Esophagus muscularis mucosa (tissue), 4 donors: ENCODE measurements around the gene IFFO2. TPM values are rescaled to one million over a fixed set of nuclear protein-coding genes. Genes with fewer than 3 reads are reported as not detected.

ENCODE experiments used
- DNase-seq: peaks from one replicate; pipeline ENCODE4 v3.0.0-alpha.2; 2017; ENCODE audit errors: extremely low spot score
- H3K27ac ChIP-seq, 4 donors: fragments of 200-600 bp; sonication (generic); replicated peaks in 1 of 4; 1 replicate in 3 of 4; 2 replicates in 1 of 4; pipeline ENCODE4 v1.5.1; 2016 to 2019; ENCODE audit warnings: mild to moderate bottlenecking in 1 of 4
- H3K27me3 ChIP-seq, 4 donors: fragments of 200-600 bp; sonication (generic); one replicate each; pipeline versions ENCODE4 v1.5.1 to v1.6.0; 2016 to 2019
- H3K36me3 ChIP-seq, 4 donors: fragments of 200-600 bp; sonication (generic); one replicate each; pipeline ENCODE4 v1.5.1; 2016 to 2019
- H3K4me1 ChIP-seq, 4 donors: fragments of 200-600 bp; sonication (generic); one replicate each; pipeline ENCODE4 v1.5.1; 2016 to 2019
- H3K4me3 ChIP-seq, 4 donors: fragments of 200-600 bp; sonication (generic); 1 replicate in 2 of 4; 2 replicates in 2 of 4; pipeline ENCODE4 v1.5.1; 2016 to 2019; ENCODE audit warnings: mild to moderate bottlenecking in 4 of 4, moderate library complexity in 1 of 4
- H3K9me3 ChIP-seq, 4 donors: fragments of 200-600 bp; sonication (generic); 1 replicate in 3 of 4; 2 replicates in 1 of 4; pipeline ENCODE4 v1.5.1; 2016 to 2019
- CTCF ChIP-seq, 3 experiments: fragments of 200-600 bp in 2 of 3; fragments of 450-650 bp in 1 of 3; sonication (generic) in 2 of 3; IDR thresholded peaks; one replicate each; pipeline ENCODE4 v1.5.1; 2017 to 2019; ENCODE audit warnings: antibody characterized with exemption in 3 of 3, mild to moderate bottlenecking in 2 of 3, moderate library complexity in 1 of 3
- EP300 ChIP-seq: sonication (generic); formaldehyde crosslinking; IDR thresholded peaks from one replicate; pipeline ENCODE4 v1.6.1; 2017; ENCODE audit warnings: antibody characterized with exemption
- POLR2A ChIP-seq: fragments of 450-650 bp; IDR thresholded peaks from one replicate; pipeline ENCODE4 v1.6.1; 2017; ENCODE audit warnings: antibody characterized with exemption, moderate library complexity, mild to moderate bottlenecking, low read depth
- POLR2AphosphoS5 ChIP-seq, 2 donors: sonication (generic); formaldehyde crosslinking; IDR thresholded peaks; one replicate each; pipeline ENCODE4 v1.6.1; 2017; ENCODE audit warnings: antibody characterized with exemption in 2 of 2
- WGBS: methylation state at CpG from one replicate; pipeline ENCODE4 v1.1.5; 2018; 5-methylcytosine and 5-hydroxymethylcytosine counted together
- intact Hi-C: fragments of 100-400 bp; cut with DNase I; formaldehyde crosslinking; loops from one replicate; pipeline ENCODE4 v1.15.1; 2023
- total RNA-seq, 4 donors: library from RNA; depleted of rRNA; stranded (reverse); fragments of >200 nt; gene quantifications; one replicate each; pipeline versions ENCODE4 v1.1.0 to v1.2.1, GENCODE V29; 2016

IFFO2 gene
- total RNA-seq, 4 donors from 2014 or later = 9.6 to 40.3 (median 16.3) TPM

DNA sequence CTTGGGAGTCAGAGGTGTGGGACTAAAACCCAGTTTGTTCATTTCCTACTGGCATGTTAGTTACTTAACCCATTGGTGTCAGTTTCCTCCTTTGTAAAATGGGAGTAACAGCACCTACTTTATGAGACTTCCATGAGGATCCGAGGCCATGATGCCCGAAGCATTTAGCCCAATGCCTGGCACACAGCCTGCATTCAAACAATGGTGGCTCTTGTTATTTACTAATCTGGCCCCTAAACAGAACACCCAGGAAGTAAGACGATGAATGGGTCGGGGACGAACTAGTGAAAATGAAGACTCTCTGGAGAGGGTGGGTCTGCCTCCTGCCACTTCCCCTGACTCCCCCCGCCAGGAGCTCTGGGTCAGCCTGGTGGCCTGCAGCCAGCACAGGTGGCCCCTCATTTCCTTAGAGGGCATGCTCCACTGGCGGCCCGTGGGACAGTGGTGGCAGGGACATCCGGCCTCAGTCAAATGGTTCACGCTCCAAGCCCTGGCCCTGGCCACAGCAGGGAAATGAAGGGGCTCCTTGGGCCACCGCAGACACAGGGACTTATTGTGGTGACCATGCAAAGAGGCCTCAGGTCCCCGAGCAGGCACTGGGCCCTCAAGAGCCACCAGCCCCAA is 87.6 kb downstream of the IFFO2 start:
- H3K9me3 ChIP-seq = no peaks in the 10 kb centered on the region
- intact Hi-C loops = no loop called here
- no peak overlapping the region for H3K27ac ChIP-seq
- peaks cover 0 to 10% (median 0%) of the 10 kb centered on the region in 4 donors for H3K4me1 ChIP-seq
- 83% methylated on average over 10 of the region's 12 CpGs for WGBS
- no peak overlapping the region for H3K4me3 ChIP-seq
- H3K27me3 ChIP-seq = peaks cover 0 to 19% (median 0%) of the 10 kb centered on the region in 4 donors
- no peak for DNase-seq
- TF ChIP-seq POLR2AphosphoS5 (IDR thresholded peaks at IDR 0.05) = no peak
- TF ChIP-seq CTCF (IDR thresholded peaks at IDR 0.05) = no peak
- TF ChIP-seq POLR2A = no peak
- TF ChIP-seq EP300 = no peak
- peaks cover 0 to 18% (median 8%) of the 10 kb centered on the region in 4 donors for H3K36me3 ChIP-seq

DNA sequence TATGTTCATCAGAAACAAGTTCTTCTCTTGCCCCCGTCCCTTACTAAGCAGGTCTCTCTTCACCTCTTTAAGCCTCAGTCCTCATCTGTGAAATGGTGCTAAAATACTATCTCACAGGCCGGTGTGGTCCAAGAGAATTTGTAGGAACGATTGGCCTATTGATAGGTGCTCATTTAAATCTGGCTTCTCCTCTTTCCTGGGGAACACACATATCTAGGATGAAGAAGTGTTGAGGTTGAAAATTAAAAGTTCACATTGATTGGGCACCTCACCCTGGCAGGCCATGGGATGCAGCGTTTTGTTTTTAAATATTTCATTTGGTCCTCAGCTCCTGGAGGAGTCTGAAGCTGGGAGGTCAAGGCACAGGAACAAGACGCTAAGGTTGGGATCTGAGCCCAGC is 88.1 kb downstream of the IFFO2 start:
- peaks cover 0 to 15% (median 6%) of the 10 kb centered on the region in 4 donors for H3K36me3 ChIP-seq
- TF ChIP-seq POLR2A (no peak), CTCF (IDR thresholded peaks at IDR 0.05) (no peak), EP300 (no peak), POLR2AphosphoS5 (IDR thresholded peaks at IDR 0.05) (no peak)
- H3K27ac ChIP-seq = no peak overlapping the region
- H3K4me1 ChIP-seq = peaks cover 0 to 10% (median 0%) of the 10 kb centered on the region in 4 donors
- 87% methylated on average over 5 of the region's 5 CpGs for whole genome bisulfite sequencing
- H3K27me3 ChIP-seq = peaks cover 0 to 19% (median 0%) of the 10 kb centered on the region in 4 donors
- no peaks in the 10 kb centered on the region for H3K9me3 ChIP-seq
- no peak for DNase-seq
- H3K4me3 ChIP-seq = no peak overlapping the region
- intact Hi-C loops = no loop called here

DNA sequence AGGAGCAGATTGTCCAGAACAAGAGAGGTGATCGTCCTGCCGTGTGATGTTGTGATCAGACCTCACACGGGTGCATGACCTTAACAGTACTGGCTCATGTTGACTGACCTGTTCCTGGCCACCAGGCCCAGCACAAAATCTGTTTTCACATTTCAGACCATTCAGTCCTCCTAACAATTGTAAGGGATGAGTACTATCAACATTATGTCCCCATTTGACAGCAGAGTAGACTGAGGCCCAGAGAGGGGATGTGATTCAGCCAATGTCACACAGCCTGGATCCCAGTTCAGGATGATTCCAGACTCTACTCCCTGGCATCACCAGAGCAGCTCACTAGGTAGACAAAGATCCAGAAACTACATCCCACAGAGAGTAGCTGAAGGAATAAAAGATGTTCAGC is 89.6 kb downstream of the IFFO2 start:
- Histone ChIP-seq H3K4me1 (peaks cover 0 to 10% (median 0%) of the 10 kb centered on the region in 4 donors), H3K4me3 (no peak overlapping the region), H3K36me3 (peaks cover 0 to under 1% (median 0%) of the 10 kb centered on the region in 4 donors), H3K27ac (no peak overlapping the region), H3K27me3 (peaks cover 0 to 19% (median 0%) of the 10 kb centered on the region in 4 donors), H3K9me3 (no peaks in the 10 kb centered on the region)
- DNase-seq = no peak
- intact Hi-C loops = no loop called here
- TF ChIP-seq POLR2A (no peak), EP300 (no peak), CTCF (IDR thresholded peaks at IDR 0.05) (no peak), POLR2AphosphoS5 (IDR thresholded peaks at IDR 0.05) (no peak)
- WGBS = 86% methylated on average over 3 of the region's 3 CpGs

GRCh38 chr1:18866314-18866713 is 90.2 kb downstream of the IFFO2 start:
- 92% methylated on average over 6 of the region's 6 CpGs for WGBS
- Histone ChIP-seq H3K36me3 (no peaks in the 10 kb centered on the region), H3K9me3 (no peaks in the 10 kb centered on the region), H3K4me3 (no peak overlapping the region), H3K4me1 (peaks cover 0 to 10% (median 0%) of the 10 kb centered on the region in 4 donors), H3K27ac (no peak overlapping the region), H3K27me3 (peaks cover 0 to 19% (median 0%) of the 10 kb centered on the region in 4 donors)
- TF ChIP-seq CTCF (IDR thresholded peaks at IDR 0.05) = no peak
- no peak for TF ChIP-seq POLR2A
- no peak for TF ChIP-seq POLR2AphosphoS5 (IDR thresholded peaks at IDR 0.05)
- no peak for TF ChIP-seq EP300
- no peak for DNase-seq
- intact Hi-C loops = no loop called here

GRCh38 chr1:18865176-18865575 is 91.3 kb downstream of the IFFO2 start:
- no peaks in the 10 kb centered on the region for H3K9me3 ChIP-seq
- no peak for DNase-seq
- intact Hi-C loops = no loop called here
- no peak overlapping the region for H3K27ac ChIP-seq
- 89% methylated on average over 5 of the region's 9 CpGs for WGBS
- no peak overlapping the region for H3K4me3 ChIP-seq
- peaks cover 0 to 19% (median 0%) of the 10 kb centered on the region in 4 donors for H3K27me3 ChIP-seq
- TF ChIP-seq POLR2AphosphoS5 (IDR thresholded peaks at IDR 0.05) = no peak
- TF ChIP-seq CTCF (IDR thresholded peaks at IDR 0.05) = no peak
- no peak for TF ChIP-seq EP300
- no peak for TF ChIP-seq POLR2A
- peaks cover 0 to 4% (median 0%) of the 10 kb centered on the region in 4 donors for H3K4me1 ChIP-seq
- no peaks in the 10 kb centered on the region for H3K36me3 ChIP-seq
